ENCODE measurements around the gene SULF2. TPM values are rescaled to one million over a fixed set of nuclear protein-coding genes. Genes with fewer than 3 reads are reported as not detected.
"Not testable (repeated sequence)": the region's sequence is repeated elsewhere in the genome, so short reads cannot be mapped to it uniquely, and the experiment has no call there.

The SULF2 gene
- total and polyA plus RNA-seq, 9 of the 15 experiments (the other 6 are each of a cell fraction or from before 2014, with no cell fraction given), result 0.33 TPM; not detected in 8

DNA sequence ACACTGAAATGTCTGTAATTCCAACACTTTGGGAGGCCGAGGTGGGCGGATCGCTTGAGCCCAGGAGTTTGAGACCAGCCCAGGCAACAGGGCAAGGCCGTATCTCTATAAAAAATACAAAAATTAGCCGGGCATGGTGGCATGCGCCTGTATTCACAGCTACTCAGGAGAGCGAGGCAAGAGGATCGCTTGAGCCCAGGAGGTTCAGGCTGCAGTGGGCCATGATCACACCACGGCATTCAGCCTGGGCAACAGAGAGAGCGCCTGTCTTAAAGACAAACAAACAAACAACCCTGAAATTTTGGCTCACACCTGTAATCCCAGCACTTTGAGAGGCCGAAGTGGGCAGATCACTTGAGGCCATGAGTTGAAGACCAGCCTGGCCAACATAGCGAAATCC is 38.7 kb upstream of the SULF2 start:
- CTCF ChIA-PET (ENCODE audit: low intra/inter-chr PET ratio); in situ Hi-C loops (cut with MboI); intact Hi-C loops (cut with micrococcal nuclease): not testable (repeated sequence)

DNA sequence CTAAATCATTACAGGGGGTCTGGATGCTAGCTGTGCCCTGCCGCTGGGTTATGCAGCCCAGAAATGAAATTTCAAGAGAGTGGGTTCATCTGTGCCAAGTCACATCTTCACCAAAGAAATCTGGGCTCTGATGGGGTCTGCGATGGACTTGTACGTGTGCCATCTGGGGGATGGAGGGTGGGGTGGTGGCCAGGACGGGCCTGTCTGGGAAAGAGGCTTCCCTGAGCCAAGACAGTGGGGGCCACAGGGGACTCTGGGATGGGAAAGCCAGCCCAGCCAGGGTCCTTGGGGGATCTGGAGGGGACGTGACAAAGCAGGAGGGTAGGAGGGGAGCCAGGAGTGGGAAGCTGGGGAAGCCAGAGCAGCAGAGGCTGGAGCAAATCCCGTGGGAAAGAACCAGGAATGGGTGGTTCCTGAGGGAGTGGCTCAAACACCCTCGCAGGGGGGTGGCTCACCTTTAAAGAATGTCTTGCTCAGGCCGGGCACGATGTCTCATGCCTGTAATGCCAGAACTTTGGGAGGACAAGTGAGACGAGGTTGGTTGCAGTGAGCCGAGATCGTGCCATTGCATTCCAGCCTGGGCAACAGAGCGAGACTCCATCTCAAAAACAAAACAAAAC is 36.3 kb upstream of the SULF2 start:
- no peak for ATAC-seq
- Histone ChIP-seq H3K4me2 (ENCODE audit: insufficient read depth, low read length) (no peak overlapping the region), H3K9ac (ENCODE audit: insufficient read depth in 1 of 2, low read depth in 2 of 2, low read length in 2 of 2) (no peak overlapping the region), H3K4me3 (no peak overlapping the region), H2AFZ (ENCODE audit: low read depth, low read length) (no peak overlapping the region), H4K20me1 (replicated peaks; ENCODE audit: control insufficient read depth, insufficient read depth, low read length) (no peaks in the 10 kb centered on the region), H3K4me1 (replicated peaks in 1 of 2; ENCODE audit: control insufficient read depth in 2 of 2, insufficient read depth in 2 of 2, low read length in 2 of 2) (no peaks in the 10 kb centered on the region), H3K9me3 (replicated peaks; ENCODE audit: control insufficient read depth, insufficient read depth, low read depth, low read length) (no peaks in the 10 kb centered on the region), H3K9me1 (ENCODE audit: control insufficient read depth, insufficient read depth, low read length) (no peaks in the 10 kb centered on the region), H3K79me2 (ENCODE audit: control insufficient read depth, insufficient read depth, low read length) (no peaks in the 10 kb centered on the region), H3K27me3 (ENCODE audit: control insufficient read depth in 2 of 2, insufficient read depth in 2 of 2, low read length in 2 of 2) (peaks cover 0 to 5% of the 10 kb centered on the region in 2 experiments; a peak in 2 of 5 replicates), H3K27ac (ENCODE audit: extremely low read depth, low read depth, low read length) (no peak overlapping the region), H3K36me3 (ENCODE audit: control insufficient read depth, insufficient read depth, low read length) (no peaks in the 10 kb centered on the region)
- TF ChIP-seq, protein P1, sequence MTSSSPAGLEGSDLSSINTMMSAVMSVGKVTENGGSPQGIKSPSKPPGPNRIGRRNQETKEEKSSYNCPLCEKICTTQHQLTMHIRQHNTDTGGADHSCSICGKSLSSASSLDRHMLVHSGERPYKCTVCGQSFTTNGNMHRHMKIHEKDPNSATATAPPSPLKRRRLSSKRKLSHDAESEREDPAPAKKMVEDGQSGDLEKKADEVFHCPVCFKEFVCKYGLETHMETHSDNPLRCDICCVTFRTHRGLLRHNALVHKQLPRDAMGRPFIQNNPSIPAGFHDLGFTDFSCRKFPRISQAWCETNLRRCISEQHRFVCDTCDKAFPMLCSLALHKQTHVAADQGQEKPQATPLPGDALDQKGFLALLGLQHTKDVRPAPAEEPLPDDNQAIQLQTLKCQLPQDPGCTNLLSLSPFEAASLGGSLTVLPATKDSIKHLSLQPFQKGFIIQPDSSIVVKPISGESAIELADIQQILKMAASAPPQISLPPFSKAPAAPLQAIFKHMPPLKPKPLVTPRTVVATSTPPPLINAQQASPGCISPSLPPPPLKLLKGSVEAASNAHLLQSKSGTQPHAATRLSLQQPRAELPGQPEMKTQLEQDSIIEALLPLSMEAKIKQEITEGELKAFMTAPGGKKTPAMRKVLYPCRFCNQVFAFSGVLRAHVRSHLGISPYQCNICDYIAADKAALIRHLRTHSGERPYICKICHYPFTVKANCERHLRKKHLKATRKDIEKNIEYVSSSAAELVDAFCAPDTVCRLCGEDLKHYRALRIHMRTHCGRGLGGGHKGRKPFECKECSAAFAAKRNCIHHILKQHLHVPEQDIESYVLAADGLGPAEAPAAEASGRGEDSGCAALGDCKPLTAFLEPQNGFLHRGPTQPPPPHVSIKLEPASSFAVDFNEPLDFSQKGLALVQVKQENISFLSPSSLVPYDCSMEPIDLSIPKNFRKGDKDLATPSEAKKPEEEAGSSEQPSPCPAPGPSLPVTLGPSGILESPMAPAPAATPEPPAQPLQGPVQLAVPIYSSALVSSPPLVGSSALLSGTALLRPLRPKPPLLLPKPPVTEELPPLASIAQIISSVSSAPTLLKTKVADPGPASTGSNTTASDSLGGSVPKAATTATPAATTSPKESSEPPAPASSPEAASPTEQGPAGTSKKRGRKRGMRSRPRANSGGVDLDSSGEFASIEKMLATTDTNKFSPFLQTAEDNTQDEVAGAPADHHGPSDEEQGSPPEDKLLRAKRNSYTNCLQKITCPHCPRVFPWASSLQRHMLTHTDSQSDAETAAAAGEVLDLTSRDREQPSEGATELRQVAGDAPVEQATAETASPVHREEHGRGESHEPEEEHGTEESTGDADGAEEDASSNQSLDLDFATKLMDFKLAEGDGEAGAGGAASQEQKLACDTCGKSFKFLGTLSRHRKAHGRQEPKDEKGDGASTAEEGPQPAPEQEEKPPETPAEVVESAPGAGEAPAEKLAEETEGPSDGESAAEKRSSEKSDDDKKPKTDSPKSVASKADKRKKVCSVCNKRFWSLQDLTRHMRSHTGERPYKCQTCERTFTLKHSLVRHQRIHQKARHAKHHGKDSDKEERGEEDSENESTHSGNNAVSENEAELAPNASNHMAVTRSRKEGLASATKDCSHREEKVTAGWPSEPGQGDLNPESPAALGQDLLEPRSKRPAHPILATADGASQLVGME (CRISPR knock-in tag; IDR thresholded peaks at IDR 0.05), result no peak
- TF ChIP-seq ZBTB11 (CRISPR knock-in tag; IDR thresholded peaks at IDR 0.05), result peak in 1 of 3 experiments; percentile 44; a peak in 1 of 6 replicates
- POLR2A ChIA-PET, result no interaction called here
- WGBS (ENCODE audit: insufficient coverage, low coverage, missing lambda C conversion rate), result under 1% methylated on average over 12 of the region's 13 CpGs
- no peak for DNase-seq (ENCODE audit: extremely low read depth in 1 of 4, low spot score in 3 of 4)
- CTCF ChIA-PET (ENCODE audit: low intra/inter-chr PET ratio), result no interaction called here
- intact Hi-C loops (cut with micrococcal nuclease), result no loop called here
- in situ Hi-C loops (cut with MboI), result no loop called here
- no peak for FAIRE-seq
- no TSS peak for BruUV-seq (replicated peaks)

More for the DNA sequence above, 38.7 kb upstream of the SULF2 start:
- H3K9me1 ChIP-seq (ENCODE audit: control insufficient read depth, insufficient read depth, low read length); H4K20me1 ChIP-seq (replicated peaks; ENCODE audit: control insufficient read depth, insufficient read depth, low read length); FAIRE-seq; POLR2A ChIA-PET; H3K36me3 ChIP-seq (ENCODE audit: control insufficient read depth, insufficient read depth, low read length); H3K4me2 ChIP-seq (ENCODE audit: insufficient read depth, low read length); H3K79me2 ChIP-seq (ENCODE audit: control insufficient read depth, insufficient read depth, low read length); H2AFZ ChIP-seq (ENCODE audit: low read depth, low read length); H3K27ac ChIP-seq (ENCODE audit: extremely low read depth, low read depth, low read length); ATAC-seq; H3K4me3 ChIP-seq; DNase-seq (ENCODE audit: extremely low read depth in 1 of 4, low spot score in 3 of 4); H3K4me1 ChIP-seq (replicated peaks in 1 of 2; ENCODE audit: control insufficient read depth in 2 of 2, insufficient read depth in 2 of 2, low read length in 2 of 2); BruUV-seq (replicated peaks); H3K9me3 ChIP-seq (replicated peaks; ENCODE audit: control insufficient read depth, insufficient read depth, low read depth, low read length); H3K27me3 ChIP-seq (ENCODE audit: control insufficient read depth in 2 of 2, insufficient read depth in 2 of 2, low read length in 2 of 2); H3K9ac ChIP-seq (ENCODE audit: insufficient read depth in 1 of 2, low read depth in 2 of 2, low read length in 2 of 2): not testable (repeated sequence)
- 0% methylated on average over 12 of the region's 12 CpGs for WGBS (ENCODE audit: insufficient coverage, low coverage, missing lambda C conversion rate)
